OCI-LY7 (cell line): ENCODE measurements around the gene TSPAN7.

Source experiments
- CTCF ChIP-seq: fragments of 200-600 bp; sonication (generic); conservative IDR thresholded peaks from 2 replicates; pipeline ENCODE4 v1.5.1; 2014; ENCODE audit warnings: mild to moderate bottlenecking, antibody characterized with exemption, low read length, moderate library complexity, mixed read lengths
- EZH2phosphoT487 ChIP-seq: fragments of 200-600 bp; sonication (generic); IDR thresholded peaks from 2 replicates; pipeline ENCODE4 v1.6.1; 2018; ENCODE audit warnings: low read depth, borderline replicate concordance, mild to moderate bottlenecking, mixed run types, antibody characterized with exemption, low read length, moderate library complexity, mixed read lengths

GRCh38 chrX:38577738-38578137, 16.4 kb downstream of the TSPAN7 start:
- TF ChIP-seq CTCF (no peak), EZH2phosphoT487 (no peak)
